GM12874 (cell line): ENCODE data around the gene CDH23.

Experiments used
- CTCF ChIP-seq: IDR thresholded peaks from 2 replicates; pipeline ENCODE4 v1.5.1; 2011; ENCODE audit warnings: low read depth, mild to moderate bottlenecking, control low read depth, low read length, moderate library complexity; ENCODE audit not compliant: insufficient read depth

Gene CDH23

GRCh38 chr10:71393841-71394475 lies 2.8 kb upstream of the CDH23 start:
- no peak for TF ChIP-seq CTCF

GRCh38 chr10:71394926-71395562 lies 1.7 kb upstream of the CDH23 start:
- TF ChIP-seq CTCF, result no peak

- TF ChIP-seq CTCF, result no peak
Observed at GRCh38 chr10:71395621-71396020, 1.1 kb upstream of the CDH23 start.

- peak; percentile 47 for TF ChIP-seq CTCF
Observed at GRCh38 chr10:71396084-71396710, 523 bp upstream of the CDH23 start.

GRCh38 chr10:71397296-71398212 lies 834 bp downstream of the CDH23 start:
- TF ChIP-seq CTCF, result no peak

GRCh38 chr10:71398976-71399375 lies 2.3 kb downstream of the CDH23 start:
- no peak for TF ChIP-seq CTCF

- TF ChIP-seq CTCF, result no peak
Observed at GRCh38 chr10:71399946-71400345, 3.2 kb downstream of the CDH23 start.
